ENCODE data around the gene FBXW11. TPM values are rescaled to one million over a fixed set of nuclear protein-coding genes. Genes with fewer than 3 reads are reported as not detected.
"Not testable (repeated sequence)": the region's sequence is repeated elsewhere in the genome, so short reads cannot be mapped to it uniquely, and the experiment has no call there.

Gene FBXW11
- total RNA-seq, 1 experiment from 2014 or later = 52.0 TPM

GRCh38 chr5:171888051-171888481, 118.4 kb downstream of the FBXW11 start:
- Histone ChIP-seq H3K4me3 (replicated peaks in 1 of 2; ENCODE audit: low read depth in 1 of 2, low read length in 2 of 2) (no peak overlapping the region), H3K27me3 (ENCODE audit: insufficient read depth, low read length) (no peaks in the 10 kb centered on the region), H3K79me2 (ENCODE audit: insufficient read depth, low read length) (no peaks in the 10 kb centered on the region), H3K4me1 (ENCODE audit: control insufficient read depth in 1 of 2, insufficient read depth in 2 of 2, low read length in 2 of 2) (no peaks in the 10 kb centered on the region), H4K20me1 (ENCODE audit: insufficient read depth) (peaks cover 2% of the 10 kb centered on the region; the same call in 1 of the 2 replicates), H3K9ac (ENCODE audit: low read length) (no peak overlapping the region), H3K27ac (ENCODE audit: low read depth, low read length) (no peak overlapping the region), H3K4me2 (ENCODE audit: low read length) (no peak overlapping the region), H3K36me3 (ENCODE audit: control insufficient read depth in 1 of 2, insufficient read depth in 2 of 2, low read length in 2 of 2) (peaks cover 0 to 5% of the 10 kb centered on the region in 2 experiments; a peak in 1 of 4 replicates), H3K9me3 (ENCODE audit: control insufficient read depth in 1 of 2, insufficient read depth in 1 of 2, low read depth in 1 of 2, low read length in 2 of 2) (no peaks in the 10 kb centered on the region), H2AFZ (ENCODE audit: low read depth, low read length, poor library complexity, severe bottlenecking) (no peak overlapping the region), H3K9me2 (ENCODE audit: insufficient read depth) (no peaks in the 10 kb centered on the region)
- no TSS peak for BruUV-seq (replicated peaks)
- ChIA-PET CTCF (no interaction called here), RAD21 (ENCODE audit: low non-redundant PET in 1 of 2, low total read pairs in 2 of 2, uncharacterized antibody in 2 of 2, unreplicated experiment in 2 of 2) (interaction anchor here in 1 of 2 experiments (0.6 kb wide), 1 partner anchor 132 kb away, joined by 4 read pairs; no protein-coding TSS in a partner anchor), POLR2A (no interaction called here)
- ATAC-seq = no peak
- intact Hi-C loops (cut with micrococcal nuclease) = no loop called here
- TF ChIP-seq POLR2A (IDR thresholded peaks at IDR 0.05; ENCODE audit: borderline replicate concordance, extremely low read depth, insufficient read depth, insufficient read length) (no peak), EZH2 (IDR thresholded peaks at IDR 0.05) (no peak), REST (IDR thresholded peaks at IDR 0.05; ENCODE audit: low read depth) (no peak), POLR2AphosphoS5 (IDR thresholded peaks at IDR 0.05; ENCODE audit: low read depth, low read length) (no peak), SRF (IDR thresholded peaks at IDR 0.05; ENCODE audit: low read depth) (no peak), CBX3 (IDR thresholded peaks at IDR 0.05; ENCODE audit: low read depth) (no peak), EZH2phosphoT487 (IDR thresholded peaks at IDR 0.05; ENCODE audit: borderline replicate concordance) (no peak), ZFX (IDR thresholded peaks at IDR 0.05) (no peak), SIN3A (IDR thresholded peaks at IDR 0.05; ENCODE audit: low read depth) (no peak), TCF7L2 (IDR thresholded peaks at IDR 0.05; ENCODE audit: borderline replicate concordance, extremely low read depth, insufficient read depth, insufficient read length) (no peak), JUND (IDR thresholded peaks at IDR 0.05) (no peak), CEBPB (IDR thresholded peaks at IDR 0.05; ENCODE audit: low read depth) (no peak), ELF1 (IDR thresholded peaks at IDR 0.05; ENCODE audit: borderline replicate concordance, low read depth) (no peak)
- TF ChIP-seq, protein P1, sequence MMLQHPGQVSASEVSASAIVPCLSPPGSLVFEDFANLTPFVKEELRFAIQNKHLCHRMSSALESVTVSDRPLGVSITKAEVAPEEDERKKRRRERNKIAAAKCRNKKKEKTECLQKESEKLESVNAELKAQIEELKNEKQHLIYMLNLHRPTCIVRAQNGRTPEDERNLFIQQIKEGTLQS (IDR thresholded peaks at IDR 0.05) = no peak
- TF ChIP-seq, protein P2, sequence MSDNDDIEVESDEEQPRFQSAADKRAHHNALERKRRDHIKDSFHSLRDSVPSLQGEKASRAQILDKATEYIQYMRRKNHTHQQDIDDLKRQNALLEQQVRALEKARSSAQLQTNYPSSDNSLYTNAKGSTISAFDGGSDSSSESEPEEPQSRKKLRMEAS (IDR thresholded peaks at IDR 0.05) = no peak
- TF ChIP-seq, protein P3, sequence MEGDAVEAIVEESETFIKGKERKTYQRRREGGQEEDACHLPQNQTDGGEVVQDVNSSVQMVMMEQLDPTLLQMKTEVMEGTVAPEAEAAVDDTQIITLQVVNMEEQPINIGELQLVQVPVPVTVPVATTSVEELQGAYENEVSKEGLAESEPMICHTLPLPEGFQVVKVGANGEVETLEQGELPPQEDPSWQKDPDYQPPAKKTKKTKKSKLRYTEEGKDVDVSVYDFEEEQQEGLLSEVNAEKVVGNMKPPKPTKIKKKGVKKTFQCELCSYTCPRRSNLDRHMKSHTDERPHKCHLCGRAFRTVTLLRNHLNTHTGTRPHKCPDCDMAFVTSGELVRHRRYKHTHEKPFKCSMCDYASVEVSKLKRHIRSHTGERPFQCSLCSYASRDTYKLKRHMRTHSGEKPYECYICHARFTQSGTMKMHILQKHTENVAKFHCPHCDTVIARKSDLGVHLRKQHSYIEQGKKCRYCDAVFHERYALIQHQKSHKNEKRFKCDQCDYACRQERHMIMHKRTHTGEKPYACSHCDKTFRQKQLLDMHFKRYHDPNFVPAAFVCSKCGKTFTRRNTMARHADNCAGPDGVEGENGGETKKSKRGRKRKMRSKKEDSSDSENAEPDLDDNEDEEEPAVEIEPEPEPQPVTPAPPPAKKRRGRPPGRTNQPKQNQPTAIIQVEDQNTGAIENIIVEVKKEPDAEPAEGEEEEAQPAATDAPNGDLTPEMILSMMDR (IDR thresholded peaks at IDR 0.05 in 2 of 3, conservative IDR thresholded peaks at IDR 0.05 in 1 of 3; ENCODE audit: borderline replicate concordance in 1 of 3, insufficient read depth in 1 of 3, low read depth in 2 of 3, low read length in 2 of 3) = no peak
- DNase-seq (ENCODE audit: low read depth, low spot score) = no peak

DNA sequence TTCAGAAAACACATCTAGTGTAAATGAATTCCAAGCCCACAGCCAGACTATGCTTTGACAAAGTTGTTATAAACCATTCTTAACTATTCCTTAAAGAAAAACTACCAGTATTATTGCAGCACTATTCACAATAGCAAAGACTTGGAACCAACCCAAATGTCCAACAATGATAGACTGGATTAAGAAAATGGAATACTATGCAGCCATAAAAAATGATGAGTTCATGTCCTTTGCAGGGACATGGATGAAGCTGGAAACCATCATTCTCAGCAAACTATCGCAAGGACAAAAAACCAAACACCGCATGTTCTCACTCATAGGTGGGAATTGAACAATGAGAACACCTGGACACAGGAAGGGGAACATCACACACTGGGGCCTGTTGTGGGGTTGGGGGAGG, 120.4 kb downstream of the FBXW11 start:
- H3K36me3 ChIP-seq (ENCODE audit: control insufficient read depth in 1 of 2, insufficient read depth in 2 of 2, low read length in 2 of 2); H3K4me1 ChIP-seq (ENCODE audit: control insufficient read depth in 1 of 2, insufficient read depth in 2 of 2, low read length in 2 of 2); CTCF ChIA-PET; H2AFZ ChIP-seq (ENCODE audit: low read depth, low read length, poor library complexity, severe bottlenecking); H3K4me3 ChIP-seq (replicated peaks in 1 of 2; ENCODE audit: low read depth in 1 of 2, low read length in 2 of 2); H3K79me2 ChIP-seq (ENCODE audit: insufficient read depth, low read length); ATAC-seq; RAD21 ChIA-PET (ENCODE audit: low non-redundant PET in 1 of 2, low total read pairs in 2 of 2, uncharacterized antibody in 2 of 2, unreplicated experiment in 2 of 2); H3K9ac ChIP-seq (ENCODE audit: low read length); H3K9me3 ChIP-seq (ENCODE audit: control insufficient read depth in 1 of 2, insufficient read depth in 1 of 2, low read depth in 1 of 2, low read length in 2 of 2); H4K20me1 ChIP-seq (ENCODE audit: insufficient read depth); DNase-seq (ENCODE audit: low read depth, low spot score); H3K27me3 ChIP-seq (ENCODE audit: insufficient read depth, low read length); intact Hi-C loops (cut with micrococcal nuclease); H3K27ac ChIP-seq (ENCODE audit: low read depth, low read length); H3K9me2 ChIP-seq (ENCODE audit: insufficient read depth); POLR2A ChIA-PET; H3K4me2 ChIP-seq (ENCODE audit: low read length); BruUV-seq (replicated peaks): not testable (repeated sequence)
